Upper lobe of right lung (tissue), 1 donor: Measurements from ENCODE around the gene CIROP. TPM values are rescaled to one million over a fixed set of nuclear protein-coding genes. Genes with fewer than 3 reads are reported as not detected.

Experiments used
- ATAC-seq: fragments of 200-7000 bp; cut with Tn5 transposase; one replicate; pipeline ENCODE4 v1.9.1; 2020; ENCODE audit warnings: mild to moderate bottlenecking, moderate library complexity
- DNase-seq: peaks from one replicate; pipeline ENCODE4 v3.0.0-alpha.2; 2020
- H3K27ac ChIP-seq: fragments of 200-600 bp; one replicate; pipeline ENCODE4 v1.8.0; 2022
- H3K27me3 ChIP-seq: fragments of 200-600 bp; one replicate; pipeline ENCODE4 v1.8.0; 2022; ENCODE audit warnings: mild to moderate bottlenecking
- H3K36me3 ChIP-seq: fragments of 200-600 bp; one replicate; pipeline ENCODE4 v1.8.0; 2022
- H3K4me1 ChIP-seq: fragments of 200-600 bp; one replicate; pipeline ENCODE4 v1.8.0; 2022
- H3K4me3 ChIP-seq: fragments of 200-600 bp; one replicate; pipeline ENCODE4 v1.8.0; 2022; ENCODE audit warnings: mild to moderate bottlenecking
- H3K9me3 ChIP-seq: fragments of 200-600 bp; one replicate; pipeline ENCODE4 v1.8.0; 2022
- CTCF ChIP-seq: fragments of 200-600 bp; IDR thresholded peaks from one replicate; pipeline ENCODE4 v1.8.0; 2022; ENCODE audit warnings: antibody characterized with exemption
- intact Hi-C: fragments of 100-400 bp; cut with DNase I; formaldehyde crosslinking; loops from one replicate; pipeline ENCODE4 v1.11.0; 2022
- total RNA-seq: library from RNA; stranded (reverse); fragmentation: NEBNext Ultra II Directional; extraction: Animal tissue kit (Norgen Biotek cat#: 25700); gene quantifications from one replicate; pipeline ENCODE4 v1.2.1, GENCODE V29; 2021
- donor health status: DM: no; HTN: yes; CAD: no; lungs with severe emphysema.

Gene CIROP
- total RNA-seq, 1 donor from 2014 or later = not detected

- Histone ChIP-seq H3K27me3 (no peaks in the 10 kb centered on the region), H3K36me3 (peaks cover 72% of the 10 kb centered on the region), H3K4me1 (peaks cover 33% of the 10 kb centered on the region), H3K4me3 (no peak overlapping the region), H3K9me3 (no peaks in the 10 kb centered on the region), H3K27ac (no peak overlapping the region)
- DNase-seq (no peak), ATAC-seq (no peak)
- intact Hi-C loops = no loop called here
- no peak for TF ChIP-seq CTCF
Measured at GRCh38 chr14:23067847-23068788, 36.7 kb downstream of the CIROP start.

DNA sequence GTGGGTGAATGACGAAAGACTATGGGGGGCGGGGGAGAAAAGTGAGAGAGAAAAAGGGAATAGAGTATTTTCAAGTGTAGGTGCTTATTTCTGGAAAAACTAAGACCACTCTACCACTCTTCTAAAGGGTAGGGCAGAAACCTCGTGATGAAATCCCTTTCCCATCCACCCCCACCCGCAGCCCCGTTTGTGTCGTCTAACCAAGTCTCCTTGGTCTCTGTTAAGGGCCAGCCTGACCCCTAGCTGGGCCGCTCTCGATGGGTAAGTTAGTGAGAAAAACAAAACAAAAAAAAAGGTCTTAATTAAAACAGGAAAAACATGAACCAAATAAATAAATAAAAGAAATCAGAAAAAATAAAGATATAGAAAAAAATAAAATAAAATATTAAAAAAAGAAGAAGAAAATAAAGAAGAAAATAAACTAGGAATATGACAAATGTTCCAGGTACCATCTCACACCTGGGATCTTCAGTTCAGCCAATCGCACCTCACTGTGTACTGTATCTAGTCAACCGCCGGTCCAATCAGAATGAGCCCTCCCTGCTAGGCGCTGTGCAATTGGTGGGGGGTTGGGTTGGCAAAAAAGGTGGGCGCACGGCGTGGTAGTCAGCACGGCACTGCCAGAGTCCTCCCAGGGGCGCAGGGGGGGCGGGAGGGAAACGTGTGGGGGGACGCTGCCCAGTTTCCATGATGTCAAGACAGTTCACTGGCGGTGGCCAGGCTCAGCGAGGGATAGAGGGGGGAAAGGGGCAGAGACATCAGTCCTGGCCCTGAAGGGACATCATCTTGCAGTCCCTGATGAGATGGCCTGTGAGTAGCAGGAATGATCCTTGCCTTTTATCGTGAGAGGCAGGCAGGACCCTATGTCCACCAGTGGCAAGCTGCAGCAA lies 37.7 kb downstream of the CIROP start:
- DNase-seq (no peak), ATAC-seq (no peak)
- no peaks in the 10 kb centered on the region for H3K9me3 ChIP-seq
- peaks cover 32% of the 10 kb centered on the region for H3K4me1 ChIP-seq
- no peak for TF ChIP-seq CTCF
- intact Hi-C loops = no loop called here
- H3K27ac ChIP-seq = no peak overlapping the region
- no peaks in the 10 kb centered on the region for H3K27me3 ChIP-seq
- no peak overlapping the region for H3K4me3 ChIP-seq
- H3K36me3 ChIP-seq = peaks cover 73% of the 10 kb centered on the region

GRCh38 chr14:23066368-23066767 lies 38.4 kb downstream of the CIROP start:
- ATAC-seq (no peak), DNase-seq (no peak)
- Histone ChIP-seq H3K4me1 (peaks cover 27% of the 10 kb centered on the region), H3K36me3 (peaks cover 80% of the 10 kb centered on the region), H3K9me3 (no peaks in the 10 kb centered on the region), H3K27me3 (no peaks in the 10 kb centered on the region), H3K27ac (no peak overlapping the region), H3K4me3 (no peak overlapping the region)
- no peak for TF ChIP-seq CTCF
- intact Hi-C loops = no loop called here

- no peaks in the 10 kb centered on the region for H3K27me3 ChIP-seq
- DNase-seq (no peak), ATAC-seq (no peak)
- TF ChIP-seq CTCF = no peak
- no peak overlapping the region for H3K4me3 ChIP-seq
- H3K36me3 ChIP-seq = peaks cover 100% of the 10 kb centered on the region
- H3K4me1 ChIP-seq = peaks cover 11% of the 10 kb centered on the region
- intact Hi-C loops = no loop called here
- H3K9me3 ChIP-seq = no peaks in the 10 kb centered on the region
- H3K27ac ChIP-seq = no peak overlapping the region
Measured at GRCh38 chr14:23063601-23064000, 41.2 kb downstream of the CIROP start.

DNA sequence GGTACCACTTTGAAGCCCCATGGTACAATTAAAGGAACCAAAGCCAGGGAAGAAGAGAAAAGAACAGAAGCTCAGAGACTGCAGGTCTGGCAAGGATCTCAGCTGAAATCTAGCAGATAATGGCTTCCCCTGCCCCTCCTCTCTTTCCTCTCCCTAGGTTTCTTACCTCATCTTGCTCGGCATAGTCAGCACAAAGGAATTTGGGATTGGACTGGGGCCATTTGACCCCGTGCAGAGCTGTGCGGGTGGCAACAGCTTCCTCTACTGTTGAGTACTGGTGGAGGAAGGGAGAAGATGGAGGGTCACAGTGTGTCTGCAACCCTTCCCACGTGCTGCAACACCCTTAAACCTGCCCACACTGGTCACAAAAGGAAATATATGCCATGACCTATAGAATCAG lies 42.8 kb downstream of the CIROP start:
- H3K4me1 ChIP-seq = peaks cover 9% of the 10 kb centered on the region
- H3K9me3 ChIP-seq = no peaks in the 10 kb centered on the region
- H3K27me3 ChIP-seq = no peaks in the 10 kb centered on the region
- intact Hi-C loops = no loop called here
- DNase-seq (no peak), ATAC-seq (peak; percentile 46)
- peak overlapping the region; percentile 14 for H3K27ac ChIP-seq
- TF ChIP-seq CTCF = no peak
- H3K36me3 ChIP-seq = peaks cover 86% of the 10 kb centered on the region
- H3K4me3 ChIP-seq = no peak overlapping the region
